IPS DF 6.9 (cell line): ENCODE results near the gene HCN2.
A peak's percentile ranks its signal among the peaks of the same experiment; 100 is the strongest.

Experiments used
- DNase-seq: peaks from one replicate; pipeline ENCODE4 v3.0.0-alpha.2; 2013; ENCODE audit warnings: low read depth, low spot score
- H3K27ac ChIP-seq: one replicate; pipeline ENCODE4 v1.5.1; 2013; ENCODE audit warnings: low read length, control low read depth
- H3K27me3 ChIP-seq: 2 replicates; pipeline ENCODE4 v1.6.1; 2013; ENCODE audit warnings: mild to moderate bottlenecking, low read length; ENCODE audit not compliant: control insufficient read depth, insufficient read depth
- H3K36me3 ChIP-seq: 2 replicates; pipeline ENCODE4 v1.6.1; 2013; ENCODE audit warnings: low read length; ENCODE audit not compliant: control insufficient read depth, insufficient read depth
- H3K4me1 ChIP-seq: 2 replicates; pipeline ENCODE4 v1.6.1; 2013; ENCODE audit warnings: low read length; ENCODE audit not compliant: control insufficient read depth, insufficient read depth
- H3K4me3 ChIP-seq: 2 replicates; pipeline ENCODE4 v1.5.1; 2013; ENCODE audit warnings: mild to moderate bottlenecking, low read length
- H3K9me3 ChIP-seq: 2 replicates; pipeline ENCODE4 v1.6.1; 2013; ENCODE audit warnings: low read length, inconsistent platforms; ENCODE audit not compliant: control insufficient read depth, insufficient read depth
- WGBS: extraction: QIAGEN DNeasy Blood & Tissue Kit; methylation state at CpG from one replicate; pipeline ENCODE4 v1.1.7; 2013; ENCODE audit warnings: mixed read lengths, missing lambda C conversion rate; ENCODE audit not compliant: insufficient read length, insufficient coverage; 5-methylcytosine and 5-hydroxymethylcytosine counted together

The HCN2 gene

GRCh38 chr19:554817-555216 is 34.9 kb upstream of the HCN2 start:
- H3K27me3 ChIP-seq, result no peaks in the 10 kb centered on the region
- WGBS, result no CpG with 5 or more reads among the region's 20 CpGs
- no peak overlapping the region for H3K4me3 ChIP-seq

GRCh38 chr19:555474-555808 is 34.2 kb upstream of the HCN2 start:
- H3K4me3 ChIP-seq, result no peak overlapping the region

More at GRCh38 chr19:554817-555216, 34.9 kb upstream of the HCN2 start:
- no peak overlapping the region for H3K27ac ChIP-seq
- H3K4me1 ChIP-seq, result no peaks in the 10 kb centered on the region; the same call in 1 of the 2 replicates
- H3K36me3 ChIP-seq, result no peaks in the 10 kb centered on the region
- no peaks in the 10 kb centered on the region for H3K9me3 ChIP-seq
- DNase-seq, result no peak

GRCh38 chr19:556611-557382 is 32.9 kb upstream of the HCN2 start:
- no CpG with 5 or more reads among the region's 31 CpGs for WGBS
- DNase-seq, result no peak

More at GRCh38 chr19:555474-555808, 34.2 kb upstream of the HCN2 start:
- no peaks in the 10 kb centered on the region for H3K36me3 ChIP-seq
- H3K27me3 ChIP-seq, result no peaks in the 10 kb centered on the region
- no peak overlapping the region for H3K27ac ChIP-seq
- DNase-seq, result no peak
- H3K9me3 ChIP-seq, result no peaks in the 10 kb centered on the region
- no peaks in the 10 kb centered on the region; the same call in 1 of the 2 replicates for H3K4me1 ChIP-seq
- WGBS, result no CpG with 5 or more reads among the region's 14 CpGs

GRCh38 chr19:558770-559439 is 30.8 kb upstream of the HCN2 start:
- Histone ChIP-seq H3K27me3 (no peaks in the 10 kb centered on the region), H3K36me3 (no peaks in the 10 kb centered on the region), H3K4me3 (no peak overlapping the region), H3K9me3 (no peaks in the 10 kb centered on the region), H3K4me1 (no peaks in the 10 kb centered on the region; the same call in 1 of the 2 replicates), H3K27ac (no peak overlapping the region)
- DNase-seq, result no peak
- no CpG with 5 or more reads among the region's 21 CpGs for WGBS

More at GRCh38 chr19:556611-557382, 32.9 kb upstream of the HCN2 start:
- H3K36me3 ChIP-seq, result no peaks in the 10 kb centered on the region
- no peaks in the 10 kb centered on the region for H3K27me3 ChIP-seq
- no peaks in the 10 kb centered on the region for H3K9me3 ChIP-seq
- H3K4me3 ChIP-seq, result no peak overlapping the region
- H3K27ac ChIP-seq, result no peak overlapping the region
- no peaks in the 10 kb centered on the region; the same call in 1 of the 2 replicates for H3K4me1 ChIP-seq

- DNase-seq, result no peak
- Histone ChIP-seq H3K4me3 (no peak overlapping the region), H3K27ac (no peak overlapping the region), H3K27me3 (no peaks in the 10 kb centered on the region), H3K9me3 (no peaks in the 10 kb centered on the region), H3K4me1 (no peaks in the 10 kb centered on the region; the same call in 1 of the 2 replicates), H3K36me3 (no peaks in the 10 kb centered on the region)
- WGBS, result no CpG with 5 or more reads among the region's 12 CpGs
Measured at GRCh38 chr19:560121-560520, 29.6 kb upstream of the HCN2 start.

GRCh38 chr19:566403-566802 is 23.3 kb upstream of the HCN2 start:
- H3K36me3 ChIP-seq, result no peaks in the 10 kb centered on the region; the same call in 1 of the 2 replicates
- H3K9me3 ChIP-seq, result 0 out of 2 replicates have a peak, but pooled peaks cover 2% of the 10 kb centered on the region
- no peaks in the 10 kb centered on the region for H3K27me3 ChIP-seq
- DNase-seq, result no peak
- no CpG with 5 or more reads among the region's 19 CpGs for WGBS
- H3K4me3 ChIP-seq, result no peak overlapping the region
- H3K27ac ChIP-seq, result no peak overlapping the region
- H3K4me1 ChIP-seq, result no peaks in the 10 kb centered on the region

- WGBS, result no CpG with 5 or more reads among the region's 16 CpGs
- DNase-seq, result no peak
- 0 out of 2 replicates have a peak, but pooled peaks cover 2% of the 10 kb centered on the region for H3K9me3 ChIP-seq
- H3K27me3 ChIP-seq, result no peaks in the 10 kb centered on the region
- H3K36me3 ChIP-seq, result no peaks in the 10 kb centered on the region; the same call in 1 of the 2 replicates
- H3K27ac ChIP-seq, result no peak overlapping the region
- no peaks in the 10 kb centered on the region for H3K4me1 ChIP-seq
- no peak overlapping the region for H3K4me3 ChIP-seq
Measured at GRCh38 chr19:566844-567243, 22.8 kb upstream of the HCN2 start.

GRCh38 chr19:567296-567900 is 22.3 kb upstream of the HCN2 start:
- Histone ChIP-seq H3K9me3 (0 out of 2 replicates have a peak, but pooled peaks cover 2% of the 10 kb centered on the region), H3K27ac (no peak overlapping the region), H3K4me1 (no peaks in the 10 kb centered on the region), H3K27me3 (no peaks in the 10 kb centered on the region), H3K4me3 (no peak overlapping the region), H3K36me3 (no peaks in the 10 kb centered on the region; the same call in 1 of the 2 replicates)
- no CpG with 5 or more reads among the region's 22 CpGs for WGBS
- no peak for DNase-seq

- H3K9me3 ChIP-seq, result 0 out of 2 replicates have a peak, but pooled peaks cover 2% of the 10 kb centered on the region
- WGBS, result no CpG with 5 or more reads among the region's 25 CpGs
- H3K4me3 ChIP-seq, result no peak overlapping the region
- H3K27ac ChIP-seq, result no peak overlapping the region
- DNase-seq, result no peak
- no peaks in the 10 kb centered on the region for H3K27me3 ChIP-seq
- H3K36me3 ChIP-seq, result no peaks in the 10 kb centered on the region; the same call in 1 of the 2 replicates
- peaks cover 6% of the 10 kb centered on the region for H3K4me1 ChIP-seq
Measured at GRCh38 chr19:570251-570686, 19.4 kb upstream of the HCN2 start.

GRCh38 chr19:570937-571565 is 18.6 kb upstream of the HCN2 start:
- H3K9me3 ChIP-seq, result 0 out of 2 replicates have a peak, but pooled peaks cover 2% of the 10 kb centered on the region
- H3K27ac ChIP-seq, result no peak overlapping the region
- no peaks in the 10 kb centered on the region for H3K27me3 ChIP-seq
- DNase-seq, result no peak
- WGBS, result no CpG with 5 or more reads among the region's 45 CpGs
- H3K36me3 ChIP-seq, result no peaks in the 10 kb centered on the region; the same call in 1 of the 2 replicates
- H3K4me3 ChIP-seq, result peak overlapping the region; percentile 41; the same call in 1 of the 2 replicates
- H3K4me1 ChIP-seq, result peaks cover 6% of the 10 kb centered on the region
